ENCODE data around the gene FHIT.

DNA sequence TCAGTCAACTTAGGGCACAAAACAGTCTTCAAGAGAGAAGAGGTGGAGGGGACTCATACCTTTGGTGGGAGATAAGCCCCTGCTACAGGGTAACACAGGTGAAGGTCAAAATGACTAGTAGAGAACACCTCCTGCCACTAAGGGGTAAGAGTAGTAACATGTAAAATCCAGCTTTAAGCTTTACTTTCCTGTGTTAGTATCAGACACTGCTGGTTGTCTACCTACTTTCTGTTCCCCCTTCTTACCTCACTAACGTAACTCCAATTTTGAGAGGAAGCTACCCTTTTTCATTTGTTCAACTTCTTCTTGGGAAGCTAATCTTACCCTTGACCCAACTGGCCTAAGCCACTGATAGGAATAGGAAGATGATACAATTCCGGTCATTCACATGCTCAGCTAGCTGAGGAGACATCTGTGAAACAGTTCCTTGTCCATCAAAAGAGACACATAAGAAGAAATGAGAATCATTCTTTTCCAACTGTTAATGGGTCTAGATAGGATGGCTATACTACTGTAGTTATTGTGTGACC, 1374.7 kb downstream of the FHIT start:
- TF ChIP-seq, protein P1, sequence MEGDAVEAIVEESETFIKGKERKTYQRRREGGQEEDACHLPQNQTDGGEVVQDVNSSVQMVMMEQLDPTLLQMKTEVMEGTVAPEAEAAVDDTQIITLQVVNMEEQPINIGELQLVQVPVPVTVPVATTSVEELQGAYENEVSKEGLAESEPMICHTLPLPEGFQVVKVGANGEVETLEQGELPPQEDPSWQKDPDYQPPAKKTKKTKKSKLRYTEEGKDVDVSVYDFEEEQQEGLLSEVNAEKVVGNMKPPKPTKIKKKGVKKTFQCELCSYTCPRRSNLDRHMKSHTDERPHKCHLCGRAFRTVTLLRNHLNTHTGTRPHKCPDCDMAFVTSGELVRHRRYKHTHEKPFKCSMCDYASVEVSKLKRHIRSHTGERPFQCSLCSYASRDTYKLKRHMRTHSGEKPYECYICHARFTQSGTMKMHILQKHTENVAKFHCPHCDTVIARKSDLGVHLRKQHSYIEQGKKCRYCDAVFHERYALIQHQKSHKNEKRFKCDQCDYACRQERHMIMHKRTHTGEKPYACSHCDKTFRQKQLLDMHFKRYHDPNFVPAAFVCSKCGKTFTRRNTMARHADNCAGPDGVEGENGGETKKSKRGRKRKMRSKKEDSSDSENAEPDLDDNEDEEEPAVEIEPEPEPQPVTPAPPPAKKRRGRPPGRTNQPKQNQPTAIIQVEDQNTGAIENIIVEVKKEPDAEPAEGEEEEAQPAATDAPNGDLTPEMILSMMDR (IDR thresholded peaks at IDR 0.05), result no peak
- TF ChIP-seq POLR2A (IDR thresholded peaks at IDR 0.05), result no peak
